Measurements from ENCODE around the gene TRIM67. TPM values are rescaled to one million over a fixed set of nuclear protein-coding genes. Genes with fewer than 3 reads are reported as not detected.

The TRIM67 gene
- total RNA-seq, 1 experiment from 2014 or later, result not detected

- no peak for ATAC-seq
- H3K4me3 Mint-ChIP-seq, result no peak overlapping the region
- TF ChIP-seq ZNF416 (CRISPR knock-in tag; IDR thresholded peaks at IDR 0.05) (no peak), GABPB1 (CRISPR knock-in tag; IDR thresholded peaks at IDR 0.05) (0 out of 2 replicates have a peak, but pooled peaks have one; percentile 24), ZNF138 (CRISPR knock-in tag; conservative IDR thresholded peaks at IDR 0.05) (no peak), ATF3 (CRISPR knock-in tag; conservative IDR thresholded peaks at IDR 0.05) (no peak), FOXP1 (CRISPR knock-in tag; IDR thresholded peaks at IDR 0.05; ENCODE audit: borderline replicate concordance) (no peak), CREM (CRISPR knock-in tag; IDR thresholded peaks at IDR 0.05) (no peak)
- no peaks in the 10 kb centered on the region for H3K9me3 Mint-ChIP-seq
- H3K36me3 Mint-ChIP-seq, result no peaks in the 10 kb centered on the region
- peaks cover 84% of the 10 kb centered on the region for H3K27me3 Mint-ChIP-seq (ENCODE audit: low read depth)
- no peak for DNase-seq (ENCODE audit: low spot score)
- POLR2A ChIA-PET, result no interaction called here
- no peaks in the 10 kb centered on the region for H3K4me1 Mint-ChIP-seq
- CTCF ChIA-PET, result interaction anchor here (1.4 kb wide), 1 partner anchor 9 kb away, joined by 5 read pairs; no protein-coding TSS in a partner anchor
- H3K27ac Mint-ChIP-seq, result no peak overlapping the region
These were observed 40.2 kb downstream of the TRIM67 start for GRCh38 chr1:231201979-231202633.

DNA sequence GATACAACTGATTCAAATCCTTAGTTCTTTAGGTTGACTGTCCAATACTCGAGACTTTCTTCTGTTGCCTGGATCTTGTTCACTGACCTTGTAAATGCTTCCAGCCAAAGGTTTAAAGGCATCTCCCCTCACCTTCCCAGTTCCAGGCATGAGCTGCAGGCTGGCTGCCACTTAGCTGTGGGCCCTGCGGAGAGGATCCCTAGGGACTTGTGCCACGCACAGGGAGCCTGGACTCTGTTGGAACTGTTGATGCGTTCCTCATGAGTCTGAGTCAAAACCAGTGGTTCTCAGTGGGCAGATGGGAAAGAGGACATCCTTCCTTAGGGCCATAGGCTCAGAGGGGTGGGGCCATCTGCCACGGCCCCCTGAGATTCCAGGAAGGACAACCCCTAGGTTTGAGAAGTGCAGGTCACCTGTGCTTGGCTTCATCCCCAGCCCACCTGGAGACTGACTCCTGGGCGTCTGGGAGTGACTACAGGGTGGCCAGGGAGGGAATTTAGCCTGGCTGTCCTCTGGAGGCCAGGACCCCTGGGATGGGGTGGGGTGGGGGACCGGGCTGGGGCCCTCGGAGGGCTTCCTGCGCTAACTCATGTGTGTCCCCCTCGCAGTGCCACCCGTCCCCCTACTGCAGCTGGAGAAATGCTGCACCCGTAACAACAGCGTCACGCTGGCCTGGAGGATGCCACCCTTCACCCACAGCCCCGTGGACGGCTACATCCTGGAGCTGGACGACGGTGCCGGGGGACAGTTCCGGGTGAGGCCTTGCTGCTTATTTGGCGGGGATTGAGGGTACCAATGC, 41.6 kb downstream of the TRIM67 start:
- ChIA-PET CTCF (no interaction called here), POLR2A (no interaction called here)
- no peaks in the 10 kb centered on the region for H3K4me1 Mint-ChIP-seq
- no peak overlapping the region for H3K4me3 Mint-ChIP-seq
- ATAC-seq (no peak), DNase-seq (ENCODE audit: low spot score) (no peak)
- no peak overlapping the region for H3K27ac Mint-ChIP-seq
- H3K9me3 Mint-ChIP-seq, result no peaks in the 10 kb centered on the region
- peaks cover 88% of the 10 kb centered on the region for H3K27me3 Mint-ChIP-seq (ENCODE audit: low read depth)
- no peaks in the 10 kb centered on the region for H3K36me3 Mint-ChIP-seq
- TF ChIP-seq ATF3 (CRISPR knock-in tag; conservative IDR thresholded peaks at IDR 0.05), result no peak
- TF ChIP-seq ZNF416 (CRISPR knock-in tag; IDR thresholded peaks at IDR 0.05), result no peak
- TF ChIP-seq ATF6 (CRISPR knock-in tag; IDR thresholded peaks at IDR 0.05), result no peak
- no peak for TF ChIP-seq E2F4 (CRISPR knock-in tag; IDR thresholded peaks at IDR 0.05; ENCODE audit: borderline replicate concordance, low read depth)
- TF ChIP-seq NFYB (CRISPR knock-in tag; conservative IDR thresholded peaks at IDR 0.05; ENCODE audit: low read depth), result no peak
- TF ChIP-seq, protein P1, sequence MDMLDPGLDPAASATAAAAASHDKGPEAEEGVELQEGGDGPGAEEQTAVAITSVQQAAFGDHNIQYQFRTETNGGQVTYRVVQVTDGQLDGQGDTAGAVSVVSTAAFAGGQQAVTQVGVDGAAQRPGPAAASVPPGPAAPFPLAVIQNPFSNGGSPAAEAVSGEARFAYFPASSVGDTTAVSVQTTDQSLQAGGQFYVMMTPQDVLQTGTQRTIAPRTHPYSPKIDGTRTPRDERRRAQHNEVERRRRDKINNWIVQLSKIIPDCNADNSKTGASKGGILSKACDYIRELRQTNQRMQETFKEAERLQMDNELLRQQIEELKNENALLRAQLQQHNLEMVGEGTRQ (CRISPR knock-in tag; IDR thresholded peaks at IDR 0.05), result no peak
- TF ChIP-seq ZNF121 (CRISPR knock-in tag; IDR thresholded peaks at IDR 0.05), result no peak
- TF ChIP-seq E2F5 (CRISPR knock-in tag; IDR thresholded peaks at IDR 0.05), result no peak
- TF ChIP-seq ATF1 (CRISPR knock-in tag; IDR thresholded peaks at IDR 0.05), result no peak
- TF ChIP-seq EMX1 (CRISPR knock-in tag; IDR thresholded peaks at IDR 0.05), result no peak
- TF ChIP-seq, protein P2, sequence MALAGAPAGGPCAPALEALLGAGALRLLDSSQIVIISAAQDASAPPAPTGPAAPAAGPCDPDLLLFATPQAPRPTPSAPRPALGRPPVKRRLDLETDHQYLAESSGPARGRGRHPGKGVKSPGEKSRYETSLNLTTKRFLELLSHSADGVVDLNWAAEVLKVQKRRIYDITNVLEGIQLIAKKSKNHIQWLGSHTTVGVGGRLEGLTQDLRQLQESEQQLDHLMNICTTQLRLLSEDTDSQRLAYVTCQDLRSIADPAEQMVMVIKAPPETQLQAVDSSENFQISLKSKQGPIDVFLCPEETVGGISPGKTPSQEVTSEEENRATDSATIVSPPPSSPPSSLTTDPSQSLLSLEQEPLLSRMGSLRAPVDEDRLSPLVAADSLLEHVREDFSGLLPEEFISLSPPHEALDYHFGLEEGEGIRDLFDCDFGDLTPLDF (CRISPR knock-in tag; IDR thresholded peaks at IDR 0.05), result no peak
- TF ChIP-seq, protein P3, sequence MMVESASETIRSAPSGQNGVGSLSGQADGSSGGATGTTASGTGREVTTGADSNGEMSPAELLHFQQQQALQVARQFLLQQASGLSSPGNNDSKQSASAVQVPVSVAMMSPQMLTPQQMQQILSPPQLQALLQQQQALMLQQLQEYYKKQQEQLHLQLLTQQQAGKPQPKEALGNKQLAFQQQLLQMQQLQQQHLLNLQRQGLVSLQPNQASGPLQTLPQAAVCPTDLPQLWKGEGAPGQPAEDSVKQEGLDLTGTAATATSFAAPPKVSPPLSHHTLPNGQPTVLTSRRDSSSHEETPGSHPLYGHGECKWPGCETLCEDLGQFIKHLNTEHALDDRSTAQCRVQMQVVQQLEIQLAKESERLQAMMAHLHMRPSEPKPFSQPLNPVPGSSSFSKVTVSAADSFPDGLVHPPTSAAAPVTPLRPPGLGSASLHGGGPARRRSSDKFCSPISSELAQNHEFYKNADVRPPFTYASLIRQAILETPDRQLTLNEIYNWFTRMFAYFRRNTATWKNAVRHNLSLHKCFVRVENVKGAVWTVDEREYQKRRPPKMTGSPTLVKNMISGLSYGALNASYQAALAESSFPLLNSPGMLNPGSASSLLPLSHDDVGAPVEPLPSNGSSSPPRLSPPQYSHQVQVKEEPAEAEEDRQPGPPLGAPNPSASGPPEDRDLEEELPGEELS (CRISPR knock-in tag; IDR thresholded peaks at IDR 0.05), result no peak
- TF ChIP-seq, protein P4, sequence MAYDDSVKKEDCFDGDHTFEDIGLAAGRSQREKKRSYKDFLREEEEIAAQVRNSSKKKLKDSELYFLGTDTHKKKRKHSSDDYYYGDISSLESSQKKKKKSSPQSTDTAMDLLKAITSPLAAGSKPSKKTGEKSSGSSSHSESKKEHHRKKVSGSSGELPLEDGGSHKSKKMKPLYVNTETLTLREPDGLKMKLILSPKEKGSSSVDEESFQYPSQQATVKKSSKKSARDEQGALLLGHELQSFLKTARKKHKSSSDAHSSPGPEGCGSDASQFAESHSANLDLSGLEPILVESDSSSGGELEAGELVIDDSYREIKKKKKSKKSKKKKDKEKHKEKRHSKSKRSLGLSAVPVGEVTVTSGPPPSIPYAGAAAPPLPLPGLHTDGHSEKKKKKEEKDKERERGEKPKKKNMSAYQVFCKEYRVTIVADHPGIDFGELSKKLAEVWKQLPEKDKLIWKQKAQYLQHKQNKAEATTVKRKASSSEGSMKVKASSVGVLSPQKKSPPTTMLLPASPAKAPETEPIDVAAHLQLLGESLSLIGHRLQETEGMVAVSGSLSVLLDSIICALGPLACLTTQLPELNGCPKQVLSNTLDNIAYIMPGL (CRISPR knock-in tag; IDR thresholded peaks at IDR 0.05), result no peak
- TF ChIP-seq, protein P5, sequence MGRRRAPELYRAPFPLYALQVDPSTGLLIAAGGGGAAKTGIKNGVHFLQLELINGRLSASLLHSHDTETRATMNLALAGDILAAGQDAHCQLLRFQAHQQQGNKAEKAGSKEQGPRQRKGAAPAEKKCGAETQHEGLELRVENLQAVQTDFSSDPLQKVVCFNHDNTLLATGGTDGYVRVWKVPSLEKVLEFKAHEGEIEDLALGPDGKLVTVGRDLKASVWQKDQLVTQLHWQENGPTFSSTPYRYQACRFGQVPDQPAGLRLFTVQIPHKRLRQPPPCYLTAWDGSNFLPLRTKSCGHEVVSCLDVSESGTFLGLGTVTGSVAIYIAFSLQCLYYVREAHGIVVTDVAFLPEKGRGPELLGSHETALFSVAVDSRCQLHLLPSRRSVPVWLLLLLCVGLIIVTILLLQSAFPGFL (CRISPR knock-in tag; IDR thresholded peaks at IDR 0.05; ENCODE audit: borderline replicate concordance), result no peak
- TF ChIP-seq CDX4 (CRISPR knock-in tag; IDR thresholded peaks at IDR 0.05; ENCODE audit: borderline replicate concordance), result no peak
